Stomach (tissue), 9 donors: ENCODE results near the gene DBNDD1. TPM values are rescaled to one million over a fixed set of nuclear protein-coding genes. Genes with fewer than 3 reads are reported as not detected.

Experiments
- DNase-seq, 2 donors: peaks; one replicate each; pipeline versions ENCODE4 v3.0.0 to v3.0.0-alpha.2; 2013 to 2019
- H3K27ac ChIP-seq, 5 donors: fragments of 200-600 bp in 4 of 5; sonication (generic) in 4 of 5; one replicate each; pipeline ENCODE4 v1.5.1; 2013 to 2019; ENCODE audit warnings: mild to moderate bottlenecking in 1 of 5, moderate library complexity in 1 of 5
- H3K27me3 ChIP-seq, 3 donors: fragments of 200-600 bp; sonication (generic); one replicate each; pipeline ENCODE4 v1.5.1; 2017 to 2019; ENCODE audit warnings: mixed run types in 1 of 3
- H3K36me3 ChIP-seq, 4 donors: fragments of 200-600 bp; sonication (generic); 1 replicate in 3 of 4; 2 replicates in 1 of 4; pipeline ENCODE4 v1.5.1; 2016 to 2019
- H3K4me1 ChIP-seq, 4 donors: fragments of 200-600 bp; sonication (generic); one replicate each; pipeline ENCODE4 v1.5.1; 2016 to 2019
- H3K4me3 ChIP-seq, 4 donors: fragments of 200-600 bp; sonication (generic) in 3 of 4; one replicate each; pipeline ENCODE4 v1.5.1; 2016 to 2019; ENCODE audit warnings: mild to moderate bottlenecking in 1 of 4
- H3K9me3 ChIP-seq, 4 donors: fragments of 200-600 bp; sonication (generic); one replicate each; pipeline ENCODE4 v1.5.1; 2016 to 2019
- EP300 ChIP-seq: sonication (generic); formaldehyde crosslinking; IDR thresholded peaks from one replicate; pipeline ENCODE4 v1.6.1; 2017; ENCODE audit warnings: antibody characterized with exemption
- POLR2A ChIP-seq, 4 donors: fragments of 450-650 bp; IDR thresholded peaks; one replicate each; pipeline ENCODE4 v1.6.1; 2016; ENCODE audit warnings: antibody characterized with exemption in 4 of 4, control low read depth in 2 of 4, mild to moderate bottlenecking in 1 of 4, moderate library complexity in 1 of 4
- POLR2AphosphoS5 ChIP-seq, 3 donors: sonication (generic); formaldehyde crosslinking; IDR thresholded peaks; one replicate each; pipeline ENCODE4 v1.6.1; 2016; ENCODE audit warnings: antibody characterized with exemption in 3 of 3
- WGBS, 5 donors: extraction: QIAGEN DNeasy Blood & Tissue Kit in 3 of 5; methylation state at CpG; one replicate each; pipeline versions ENCODE4 v1.1.5 to v1.1.7; 2013 to 2018; 5-methylcytosine and 5-hydroxymethylcytosine counted together
- intact Hi-C: fragments of 100-400 bp; cut with DNase I; formaldehyde crosslinking; loops from one replicate; pipeline ENCODE4 v1.15.1; 2023; ENCODE audit warnings: low total_unique reads
- polyA plus RNA-seq, 3 donors: library from polyadenylated mRNA; stranded (reverse); fragments of 200-250 nt; gene quantifications; one replicate each; pipeline ENCODE4 v1.2.3, GENCODE V29; 2013
- total RNA-seq, 5 donors: library from RNA; depleted of rRNA; stranded (reverse); fragments of >200 nt; gene quantifications; one replicate each; pipeline versions ENCODE4 v1.1.0 to v1.2.3, GENCODE V29; 2014 to 2016
- TF ChIP-seq, protein P1 (sequence below), 7 experiments: fragments of 450-650 bp in 4 of 7; fragments of 200-600 bp in 3 of 7; sonication (generic) in 3 of 7; IDR thresholded peaks; one replicate each; pipeline ENCODE4 v1.5.1; 2016 to 2019; ENCODE audit warnings: antibody characterized with exemption in 7 of 7, control low read depth in 2 of 7, mild to moderate bottlenecking in 1 of 7
- donor health status: healthy with polysubstance abuse.
- donor health status: Bipolar disorder and iron deficiency.
- donor health status: healthy.

DBNDD1 gene
- total and polyA plus RNA-seq, 8 donors, result 0.73 to 37.1 (median 7.3) TPM; not detected in 1

DNA sequence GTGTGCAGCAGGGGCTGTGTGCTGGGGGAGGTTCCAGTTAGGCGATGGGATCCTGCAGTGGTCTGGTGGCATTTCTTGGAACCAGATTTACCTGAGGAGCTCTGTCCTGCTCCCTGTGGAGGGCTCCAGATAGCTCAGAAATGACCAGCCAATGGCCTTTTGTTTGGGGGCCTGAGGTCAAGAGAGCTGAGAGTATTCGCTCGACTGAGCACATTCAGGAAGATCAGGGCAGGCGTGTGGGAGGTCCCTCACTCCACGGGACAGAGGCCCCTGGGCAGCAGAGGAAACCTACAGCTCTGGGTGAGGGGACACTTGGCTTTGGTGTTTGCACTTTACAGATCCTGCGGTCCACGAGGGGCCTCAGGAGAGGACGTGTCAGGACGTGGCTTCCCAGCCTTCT, 52.5 kb downstream of the DBNDD1 start:
- H3K4me1 ChIP-seq, result peaks cover 10 to 22% (median 13%) of the 10 kb centered on the region in 4 donors
- no peak overlapping the region for H3K4me3 ChIP-seq
- H3K9me3 ChIP-seq, result no peaks in the 10 kb centered on the region
- intact Hi-C loops, result no loop called here
- no peak overlapping the region for H3K27ac ChIP-seq
- 82 to 88% (median 83%) methylated on average over 4 to 9 of the region's 9 CpGs for WGBS, 5 donors
- no peak for DNase-seq
- H3K36me3 ChIP-seq, result peaks cover 7 to 57% (median 50%) of the 10 kb centered on the region in 4 donors
- TF ChIP-seq, protein P1, sequence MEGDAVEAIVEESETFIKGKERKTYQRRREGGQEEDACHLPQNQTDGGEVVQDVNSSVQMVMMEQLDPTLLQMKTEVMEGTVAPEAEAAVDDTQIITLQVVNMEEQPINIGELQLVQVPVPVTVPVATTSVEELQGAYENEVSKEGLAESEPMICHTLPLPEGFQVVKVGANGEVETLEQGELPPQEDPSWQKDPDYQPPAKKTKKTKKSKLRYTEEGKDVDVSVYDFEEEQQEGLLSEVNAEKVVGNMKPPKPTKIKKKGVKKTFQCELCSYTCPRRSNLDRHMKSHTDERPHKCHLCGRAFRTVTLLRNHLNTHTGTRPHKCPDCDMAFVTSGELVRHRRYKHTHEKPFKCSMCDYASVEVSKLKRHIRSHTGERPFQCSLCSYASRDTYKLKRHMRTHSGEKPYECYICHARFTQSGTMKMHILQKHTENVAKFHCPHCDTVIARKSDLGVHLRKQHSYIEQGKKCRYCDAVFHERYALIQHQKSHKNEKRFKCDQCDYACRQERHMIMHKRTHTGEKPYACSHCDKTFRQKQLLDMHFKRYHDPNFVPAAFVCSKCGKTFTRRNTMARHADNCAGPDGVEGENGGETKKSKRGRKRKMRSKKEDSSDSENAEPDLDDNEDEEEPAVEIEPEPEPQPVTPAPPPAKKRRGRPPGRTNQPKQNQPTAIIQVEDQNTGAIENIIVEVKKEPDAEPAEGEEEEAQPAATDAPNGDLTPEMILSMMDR (IDR thresholded peaks at IDR 0.05), result no peak
- no peak for TF ChIP-seq POLR2A (IDR thresholded peaks at IDR 0.05)
- TF ChIP-seq POLR2AphosphoS5 (IDR thresholded peaks at IDR 0.05), result no peak
- no peak for TF ChIP-seq EP300
- no peaks in the 10 kb centered on the region for H3K27me3 ChIP-seq

DNA sequence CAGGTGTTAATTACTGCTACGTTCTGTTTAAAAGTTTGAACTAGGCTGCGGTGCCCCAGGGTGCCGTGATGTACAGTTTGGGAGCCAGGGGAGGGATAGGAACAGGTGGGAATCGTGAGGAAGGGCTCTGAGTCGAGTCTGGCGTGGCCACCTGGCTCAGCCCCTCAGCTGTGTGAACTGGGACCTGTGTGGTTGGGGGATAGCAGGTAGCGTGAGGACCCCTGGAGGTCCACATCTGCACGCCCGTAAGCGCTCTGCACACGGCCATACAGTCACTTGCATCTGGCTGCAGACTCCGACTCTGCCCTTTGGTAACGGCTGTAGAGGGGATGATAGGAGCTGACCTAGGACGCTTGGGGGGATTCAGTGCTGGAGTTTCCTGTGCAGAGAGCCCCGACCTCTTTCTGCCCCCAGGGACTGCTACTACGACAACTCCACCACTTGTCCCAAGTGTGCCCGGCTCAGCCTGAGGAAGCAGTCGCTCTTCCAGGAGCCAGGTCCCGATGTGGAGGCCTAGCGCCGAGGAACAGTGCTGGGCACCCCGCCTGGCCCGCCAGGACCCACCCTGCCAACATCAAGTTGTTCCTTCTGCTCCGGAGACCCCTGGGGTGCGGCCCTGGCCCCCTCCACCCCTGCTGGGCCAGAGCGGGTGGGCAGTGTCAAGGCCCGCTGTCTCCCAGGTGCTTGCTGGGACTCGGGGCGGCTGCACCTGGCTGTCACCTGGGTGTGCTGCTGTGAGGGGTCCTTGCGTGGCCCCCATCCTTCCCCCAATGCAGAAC, 53.6 kb downstream of the DBNDD1 start:
- DNase-seq, result no peak
- no peaks in the 10 kb centered on the region for H3K9me3 ChIP-seq
- intact Hi-C loops, result no loop called here
- WGBS, 5 donors, result 88 to 89% (median 88%) methylated on average over 23 to 30 of the region's 30 CpGs
- no peak overlapping the region for H3K27ac ChIP-seq
- H3K4me1 ChIP-seq, result peaks cover 0 to 11% (median 2%) of the 10 kb centered on the region in 4 donors
- peaks cover 12 to 68% (median 61%) of the 10 kb centered on the region in 4 donors for H3K36me3 ChIP-seq
- H3K27me3 ChIP-seq, result no peaks in the 10 kb centered on the region
- no peak overlapping the region for H3K4me3 ChIP-seq
- no peak for TF ChIP-seq EP300
- TF ChIP-seq, protein P1 (IDR thresholded peaks at IDR 0.05), result no peak
- no peak for TF ChIP-seq POLR2A (IDR thresholded peaks at IDR 0.05)
- no peak for TF ChIP-seq POLR2AphosphoS5 (IDR thresholded peaks at IDR 0.05)

DNA sequence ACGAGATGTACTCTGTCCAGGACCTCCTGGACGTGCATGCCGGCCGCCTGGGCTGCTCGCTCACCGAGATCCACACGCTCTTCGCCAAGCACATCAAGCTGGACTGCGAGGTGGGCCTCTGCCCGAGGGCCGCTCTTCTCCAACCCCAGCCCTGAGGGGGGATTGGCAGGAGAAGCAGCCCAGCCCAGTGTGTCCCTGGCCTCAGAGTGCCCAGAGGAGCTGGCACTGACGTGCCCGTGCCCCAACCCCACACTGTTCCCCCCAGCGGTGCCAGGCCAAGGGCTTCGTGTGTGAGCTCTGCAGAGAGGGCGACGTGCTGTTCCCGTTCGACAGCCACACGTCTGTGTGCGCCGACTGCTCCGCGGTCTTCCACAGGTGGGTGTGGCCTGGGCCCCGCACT, 55.1 kb downstream of the DBNDD1 start:
- no peak overlapping the region for H3K27ac ChIP-seq
- peaks cover 12 to 77% (median 75%) of the 10 kb centered on the region in 4 donors for H3K36me3 ChIP-seq
- TF ChIP-seq POLR2A (IDR thresholded peaks at IDR 0.05) (no peak), EP300 (no peak)
- TF ChIP-seq, protein P1 (IDR thresholded peaks at IDR 0.05), result no peak
- intact Hi-C loops, result no loop called here
- no peak overlapping the region for H3K4me3 ChIP-seq
- H3K4me1 ChIP-seq, result no peaks in the 10 kb centered on the region
- H3K9me3 ChIP-seq, result no peaks in the 10 kb centered on the region
- H3K27me3 ChIP-seq, result no peaks in the 10 kb centered on the region
- no peak for DNase-seq
- 90 to 93% (median 91%) methylated on average over 10 to 25 of the region's 25 CpGs for WGBS, 5 donors

DNA sequence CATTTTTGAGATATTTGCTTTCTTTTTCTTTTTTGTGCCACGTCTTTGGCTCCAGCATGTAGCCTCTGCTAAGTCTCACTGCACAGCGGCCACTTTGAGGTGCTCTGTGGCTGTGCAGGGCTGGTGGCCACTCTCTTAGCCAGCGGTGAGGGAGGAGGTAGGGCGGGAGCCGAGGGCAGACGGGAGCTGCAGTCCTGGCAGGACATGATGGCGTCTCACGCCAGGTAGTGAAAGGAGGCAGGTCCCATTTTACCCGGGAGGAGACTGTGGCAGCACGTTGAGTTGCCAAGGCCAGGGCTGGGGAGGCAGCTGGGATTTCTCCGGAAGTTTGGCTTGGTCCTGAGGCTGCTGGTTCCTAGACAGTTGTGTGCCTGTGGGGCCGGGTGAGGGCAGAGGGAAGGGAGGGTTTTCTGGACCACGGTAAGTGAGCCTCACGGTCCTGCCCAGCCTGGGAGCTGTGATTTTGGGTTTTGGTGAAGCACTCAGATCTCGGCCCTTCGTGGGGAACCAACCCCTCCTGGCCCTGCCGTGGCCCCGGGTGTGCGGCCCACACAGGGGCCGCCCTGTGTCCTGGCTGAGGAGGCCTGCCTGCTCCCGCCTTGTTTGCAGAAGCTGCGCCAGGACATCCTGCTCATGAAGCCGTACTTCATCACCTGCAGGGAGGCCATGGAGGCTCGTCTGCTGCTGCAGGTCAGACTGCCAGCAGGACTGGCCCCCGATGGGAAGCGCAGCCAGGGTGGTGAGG, 56.3 kb downstream of the DBNDD1 start:
- Histone ChIP-seq H3K4me3 (no peak overlapping the region), H3K27ac (no peak overlapping the region), H3K9me3 (no peaks in the 10 kb centered on the region), H3K4me1 (no peaks in the 10 kb centered on the region), H3K36me3 (peaks cover 14 to 90% (median 86%) of the 10 kb centered on the region in 4 donors), H3K27me3 (no peaks in the 10 kb centered on the region)
- WGBS, 5 donors, result 79 to 87% (median 85%) methylated on average over 14 to 26 of the region's 26 CpGs
- DNase-seq, result no peak
- TF ChIP-seq POLR2AphosphoS5 (IDR thresholded peaks at IDR 0.05), result no peak
- TF ChIP-seq POLR2A (IDR thresholded peaks at IDR 0.05), result no peak
- no peak for TF ChIP-seq EP300
- TF ChIP-seq, protein P1 (IDR thresholded peaks at IDR 0.05), result no peak
- intact Hi-C loops, result no loop called here
